ENCODE measurements around the gene GRHL3.
"Not testable (repeated sequence)": the region's sequence is repeated elsewhere in the genome, so short reads cannot be mapped to it uniquely, and the experiment has no call there.

Gene GRHL3

GRCh38 chr1:24319312-24319863 lies at the start of gene GRHL3:
Gene GRHL3, plus strand, starts transcription at chr1:24319357. Its CDS starts 195 bp downstream, at chr1:24319552.
- no peak for DNase-seq

GRCh38 chr1:24274203-24275103 lies 44.7 kb upstream of the GRHL3 start:
- DNase-seq: not testable (repeated sequence)

- no peak for DNase-seq
Observed at GRCh38 chr1:24275104-24275410, 44.1 kb upstream of the GRHL3 start.

- DNase-seq: no peak
Observed at GRCh38 chr1:24275510-24275909, 43.6 kb upstream of the GRHL3 start.

GRCh38 chr1:24276791-24277190 lies 42.4 kb upstream of the GRHL3 start:
- DNase-seq: no peak

- no peak for DNase-seq
Observed at GRCh38 chr1:24277420-24278169, 41.6 kb upstream of the GRHL3 start.

DNA sequence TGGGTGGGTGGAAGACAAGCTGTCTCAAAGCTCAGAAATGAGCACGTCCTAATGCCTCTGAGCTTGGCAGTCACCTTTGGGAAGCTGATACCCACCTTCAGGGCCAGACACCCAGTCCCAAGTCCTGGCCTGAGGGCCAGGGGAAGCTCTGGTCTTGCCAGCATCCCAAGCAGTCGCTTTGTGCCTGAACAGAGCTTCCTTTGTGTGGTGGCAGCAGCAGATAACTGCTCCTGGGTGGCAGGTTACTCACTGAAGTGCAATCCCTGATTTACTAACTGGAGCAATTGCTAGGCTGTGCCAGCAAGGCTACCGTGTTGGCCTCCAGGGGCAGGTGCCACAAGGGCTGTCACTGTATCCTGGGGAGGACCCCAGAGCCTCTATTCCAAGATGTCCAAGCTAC lies 40.4 kb upstream of the GRHL3 start:
- DNase-seq: no peak

DNA sequence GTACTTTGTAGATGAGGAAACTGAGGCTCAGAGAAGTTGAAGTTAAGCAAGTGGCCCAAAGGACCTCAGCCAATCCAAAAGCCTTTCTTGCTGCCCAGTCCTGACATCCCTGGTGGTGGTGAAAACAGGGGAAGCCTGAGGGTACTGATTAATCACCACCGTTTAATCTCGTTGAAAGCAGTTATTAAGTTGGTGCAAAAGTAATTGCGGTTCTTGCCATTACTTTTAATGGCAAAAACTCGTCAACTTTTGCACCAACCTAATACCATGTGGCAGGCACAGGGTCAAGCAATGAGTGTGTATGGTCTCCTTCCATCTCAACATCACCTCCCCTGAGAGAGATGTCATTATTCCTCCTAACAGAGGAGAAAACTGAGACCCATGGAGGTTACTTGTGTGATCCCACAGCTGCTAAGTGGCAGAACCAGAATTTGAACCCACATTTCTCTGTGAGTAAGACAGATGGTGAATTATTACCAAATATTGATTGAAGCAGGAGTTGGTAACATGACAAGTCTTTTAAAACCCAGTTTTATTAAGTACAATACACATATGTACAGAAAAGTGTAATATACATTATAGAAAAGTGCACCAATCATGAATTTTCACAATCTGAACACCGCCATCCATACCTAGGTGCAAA lies 39.4 kb upstream of the GRHL3 start:
- no peak for DNase-seq

- no peak for DNase-seq
Observed at GRCh38 chr1:24281591-24281990, 37.6 kb upstream of the GRHL3 start.

DNA sequence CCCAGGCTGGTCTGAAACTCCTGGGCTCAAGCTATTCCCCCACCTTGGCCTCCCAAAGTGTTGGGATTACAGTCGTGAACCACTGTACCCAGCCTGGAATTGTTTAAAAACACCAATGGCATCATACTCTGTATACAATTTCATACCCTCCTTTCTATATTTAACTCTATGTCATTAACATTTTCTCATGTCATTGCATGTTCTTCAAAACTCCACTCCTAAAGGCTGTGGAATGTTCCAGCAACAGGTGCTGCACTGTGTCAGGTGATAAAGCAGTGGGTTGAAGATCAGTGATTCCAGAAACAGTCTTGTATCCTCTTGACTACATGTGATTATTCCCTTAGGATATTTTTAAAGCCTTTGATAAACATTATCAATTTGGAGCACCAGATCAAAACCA lies 36.7 kb upstream of the GRHL3 start:
- DNase-seq: no peak

GRCh38 chr1:24283326-24284155 lies 35.6 kb upstream of the GRHL3 start:
- DNase-seq: no peak

- no peak for DNase-seq
Observed at GRCh38 chr1:24284156-24284471, 35.0 kb upstream of the GRHL3 start.

DNA sequence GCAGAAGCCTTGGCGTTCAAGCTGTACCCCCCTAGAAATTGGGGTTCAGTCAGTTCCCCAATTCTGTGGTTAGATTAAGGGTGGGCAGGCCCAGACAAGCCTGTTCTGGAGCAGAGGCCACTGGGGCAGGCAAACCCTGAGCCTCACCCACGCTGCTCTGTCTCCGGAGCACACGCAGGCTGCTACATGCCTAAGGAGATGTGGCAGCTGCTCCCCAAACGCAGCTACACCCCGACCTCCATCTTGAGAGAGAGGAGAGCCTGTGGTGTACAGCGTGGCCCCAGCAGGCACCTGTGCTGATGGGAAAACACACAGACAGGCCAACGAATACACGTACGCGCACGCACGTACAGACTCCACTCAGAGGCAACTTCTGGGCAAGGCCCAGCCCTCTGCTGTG lies 33.9 kb upstream of the GRHL3 start:
- DNase-seq: no peak

- no peak for DNase-seq
Observed at GRCh38 chr1:24286246-24287010, 32.7 kb upstream of the GRHL3 start.

GRCh38 chr1:24287779-24288178 lies 31.4 kb upstream of the GRHL3 start:
- not testable (repeated sequence) for DNase-seq

DNA sequence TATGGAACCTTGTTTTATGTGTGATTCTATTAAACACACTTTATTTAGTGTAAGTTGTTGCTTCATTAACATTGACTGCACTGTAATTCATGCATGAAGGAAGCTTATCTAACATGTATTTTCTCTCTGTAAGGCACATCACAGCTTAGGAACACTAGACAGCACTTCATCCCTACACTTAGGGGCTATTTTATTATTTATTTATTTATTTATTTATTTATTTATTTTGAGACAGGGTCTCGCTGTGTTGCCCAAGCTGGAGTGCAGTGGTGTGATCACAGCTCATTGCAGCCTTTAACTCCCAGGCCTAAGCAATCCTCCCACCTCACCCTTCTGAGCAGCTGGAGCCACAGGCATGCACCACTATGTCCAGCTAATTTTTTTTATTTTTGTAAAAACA lies 30.7 kb upstream of the GRHL3 start:
- DNase-seq: no peak

DNA sequence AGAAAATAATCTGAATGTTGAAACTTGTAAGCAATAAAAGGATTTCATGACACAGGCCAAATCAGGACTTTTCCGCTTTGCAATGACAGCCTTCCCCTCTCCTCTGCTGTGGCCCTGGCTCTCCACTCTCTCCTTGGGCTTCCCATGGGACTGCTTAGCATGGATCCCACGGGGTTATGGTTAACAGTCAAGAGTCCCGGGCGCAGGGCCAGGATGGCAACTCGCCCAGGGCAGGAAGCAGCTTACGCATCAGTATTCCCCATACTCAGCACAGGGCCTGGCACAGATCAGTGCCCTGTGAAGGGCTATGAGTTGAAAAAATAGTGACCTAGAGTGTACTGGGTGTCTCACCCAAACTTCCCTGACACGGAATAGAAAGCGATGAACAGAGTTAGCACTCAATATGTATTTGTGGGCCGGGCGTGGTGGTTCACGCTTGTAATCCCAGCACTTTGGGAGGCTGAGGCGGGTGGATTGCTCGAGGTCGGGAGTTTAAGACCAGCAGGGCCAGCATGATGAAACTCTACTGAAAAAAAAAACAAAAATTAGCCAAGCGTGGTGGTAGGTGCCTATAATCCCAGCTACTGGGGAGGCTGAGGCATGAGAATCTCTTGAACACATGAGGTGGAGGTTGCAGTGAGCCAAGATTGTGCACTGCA lies 29.1 kb upstream of the GRHL3 start:
- DNase-seq: no peak

GRCh38 chr1:24290933-24291487 lies 28.1 kb upstream of the GRHL3 start:
- DNase-seq: no peak

DNA sequence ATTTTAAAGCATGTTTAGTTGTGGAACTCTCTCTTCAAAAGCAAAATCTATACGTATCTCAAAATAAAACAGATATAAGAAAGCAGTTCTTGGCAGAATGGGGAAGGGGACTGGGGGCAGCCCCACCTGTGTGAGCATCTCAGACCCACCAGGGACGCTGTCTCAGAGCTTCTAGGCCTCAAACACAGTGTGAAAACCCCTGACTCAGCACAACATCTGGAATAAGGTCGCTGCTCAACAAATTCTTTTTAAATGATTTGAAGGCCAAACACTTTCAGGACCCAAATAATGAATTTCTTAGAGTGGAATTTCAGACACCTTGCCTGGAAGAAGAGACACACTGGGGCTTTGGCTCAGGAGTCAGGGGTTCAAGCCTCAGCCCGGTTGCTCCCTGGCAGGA lies 27.1 kb upstream of the GRHL3 start:
- no peak for DNase-seq

DNA sequence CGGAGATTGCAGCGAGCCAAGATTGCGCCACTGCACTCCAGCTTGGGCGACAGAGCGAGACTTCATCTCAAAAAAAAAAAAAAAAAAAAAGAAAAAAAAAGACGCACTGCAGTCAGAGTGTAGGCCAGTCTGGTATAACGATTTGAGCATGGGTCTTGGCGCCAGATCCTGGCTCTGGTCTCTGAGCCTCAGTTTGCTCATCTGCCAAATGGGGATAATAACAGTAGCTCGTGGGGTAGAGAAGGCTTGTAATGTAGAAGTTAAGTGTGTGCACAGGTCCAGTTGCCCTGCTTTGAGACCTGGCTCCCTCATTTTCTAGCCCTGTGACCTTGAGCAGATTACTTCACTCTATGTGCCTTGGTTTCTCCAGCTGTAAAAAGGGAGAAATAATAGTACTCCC lies 26.3 kb upstream of the GRHL3 start:
- DNase-seq: no peak

Measured in KG1 (cell line).